CD4-positive, CD25-positive, alpha-beta regulatory T cell (primary cell): ENCODE measurements around the gene SHMT1. TPM values are rescaled to one million over a fixed set of nuclear protein-coding genes. Genes with fewer than 3 reads are reported as not detected.
A peak's percentile ranks its signal among the peaks of the same experiment; 100 is the strongest.
"Not testable (repeated sequence)": the region's sequence is repeated elsewhere in the genome, so short reads cannot be mapped to it uniquely, and the experiment has no call there.

ENCODE experiments used
- ATAC-seq, 2 donors: fragments of 150-1000 bp; cut with Tn5 transposase; one replicate each; pipeline ENCODE4 v1.10.0; 2021; ENCODE audit warnings: low read depth in 2 of 2, moderate number of reproducible peaks in 2 of 2, moderate library complexity in 1 of 2
- DNase-seq, 3 donors: peaks; one replicate each; pipeline versions ENCODE4 v3.0.0 to v3.0.0-alpha.2; 2012 to 2022; ENCODE audit warnings: mixed read lengths in 1 of 3
- H3K27ac ChIP-seq: one replicate; pipeline ENCODE4 v1.7.0; 2013; ENCODE audit warnings: mild to moderate bottlenecking, low read length; ENCODE audit not compliant: insufficient read depth, poor library complexity, severe bottlenecking
- H3K27me3 ChIP-seq: one replicate; pipeline ENCODE4 v1.7.0; 2013; ENCODE audit warnings: low read length; ENCODE audit not compliant: control insufficient read depth, insufficient read depth
- H3K36me3 ChIP-seq: one replicate; pipeline ENCODE4 v1.7.0; 2013; ENCODE audit warnings: mild to moderate bottlenecking, low read length, moderate library complexity; ENCODE audit not compliant: control insufficient read depth, insufficient read depth
- H3K4me1 ChIP-seq: 2 replicates; pipeline ENCODE4 v1.7.0; 2013; ENCODE audit warnings: mild to moderate bottlenecking, low read length; ENCODE audit not compliant: insufficient read depth, control insufficient read depth, poor library complexity, severe bottlenecking
- H3K4me3 ChIP-seq: one replicate; pipeline ENCODE4 v1.7.0; 2013; ENCODE audit warnings: low read depth, mild to moderate bottlenecking, low read length, moderate library complexity
- H3K9me3 ChIP-seq, 2 experiments: 1 replicate in 1 of 2; 2 replicates in 1 of 2; pipeline ENCODE4 v1.7.0; 2013; ENCODE audit warnings: low read length in 2 of 2, mild to moderate bottlenecking in 1 of 2, moderate library complexity in 1 of 2; ENCODE audit not compliant: control insufficient read depth in 2 of 2
- H3K27ac Mint-ChIP-seq, 3 donors: one replicate each; pipeline ENCODE4 v1.8.0; 2020 to 2022; ENCODE audit warnings: mild to moderate bottlenecking in 3 of 3, mixed read lengths in 3 of 3, moderate library complexity in 2 of 3
- H3K27me3 Mint-ChIP-seq: one replicate; pipeline ENCODE4 v1.8.0; 2022; ENCODE audit warnings: mild to moderate bottlenecking, mixed read lengths
- H3K36me3 Mint-ChIP-seq: one replicate; pipeline ENCODE4 v1.8.0; 2020; ENCODE audit warnings: mixed read lengths
- H3K4me1 Mint-ChIP-seq, 4 donors: one replicate each; pipeline ENCODE4 v1.8.0; 2020 to 2022; ENCODE audit warnings: mixed read lengths in 4 of 4, mild to moderate bottlenecking in 1 of 4
- H3K4me3 Mint-ChIP-seq, 4 donors: one replicate each; pipeline ENCODE4 v1.8.0; 2020 to 2022; ENCODE audit warnings: mild to moderate bottlenecking in 4 of 4, mixed read lengths in 4 of 4, moderate library complexity in 3 of 4
- H3K9me3 Mint-ChIP-seq, 7 donors: one replicate each; pipeline ENCODE4 v1.8.0; 2020 to 2022; ENCODE audit warnings: mixed read lengths in 7 of 7, mild to moderate bottlenecking in 3 of 7, moderate library complexity in 2 of 7
- polyA plus RNA-seq, 4 donors: library from polyadenylated mRNA; unstranded; fragments of 300-500 nt; fragmentation: Illumina TruSeq; gene quantifications; one replicate each; pipeline ENCODE4 v1.2.3, GENCODE V29; 2021
- total RNA-seq: library from RNA; stranded (reverse); gene quantifications from one replicate; pipeline ENCODE4 v1.2.3, GENCODE V29; 2022

The SHMT1 gene
- total and polyA plus RNA-seq, 5 donors from 2014 or later: 19.0 to 44.7 (median 34.5) TPM

DNA sequence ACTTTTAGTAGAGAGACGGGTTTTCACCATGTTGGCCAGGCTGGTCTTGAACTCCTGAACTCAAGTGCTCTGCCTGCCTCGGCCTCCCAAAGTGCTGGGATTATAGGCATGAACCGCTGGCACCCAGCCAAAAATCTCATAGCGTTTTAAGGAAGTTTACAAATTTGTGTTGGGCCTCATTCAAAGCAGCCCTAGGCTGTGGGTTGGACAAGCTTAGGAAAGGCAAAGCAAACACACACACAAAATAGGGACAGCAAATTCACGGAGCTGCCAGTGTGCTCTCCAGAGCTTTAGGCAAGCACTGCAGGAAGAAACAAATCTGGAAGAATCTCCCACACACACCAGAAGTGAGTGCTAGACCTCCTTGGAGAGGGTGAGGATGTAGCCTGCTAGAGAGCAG is 39.8 kb upstream of the SHMT1 start:
- H3K27ac Mint-ChIP-seq, H3K4me3 ChIP-seq, ATAC-seq, H3K4me3 Mint-ChIP-seq, H3K9me3 ChIP-seq, H3K4me1 Mint-ChIP-seq, H3K27me3 Mint-ChIP-seq, H3K27me3 ChIP-seq, H3K4me1 ChIP-seq, H3K36me3 ChIP-seq, H3K36me3 Mint-ChIP-seq, H3K27ac ChIP-seq, DNase-seq, H3K9me3 Mint-ChIP-seq: not testable (repeated sequence)

GRCh38 chr17:18401872-18402590 is 38.7 kb upstream of the SHMT1 start:
- H3K27me3 Mint-ChIP-seq, H3K36me3 ChIP-seq, H3K9me3 ChIP-seq, H3K27ac ChIP-seq, H3K27ac Mint-ChIP-seq, H3K9me3 Mint-ChIP-seq, H3K4me3 Mint-ChIP-seq, H3K4me1 Mint-ChIP-seq, H3K4me1 ChIP-seq, H3K36me3 Mint-ChIP-seq, H3K27me3 ChIP-seq, ATAC-seq, DNase-seq, H3K4me3 ChIP-seq: not testable (repeated sequence)

GRCh38 chr17:18388728-18389127 is 25.4 kb upstream of the SHMT1 start:
- ATAC-seq: peak; percentile 50 to 60
- not testable (repeated sequence) for H3K4me3 ChIP-seq, H3K4me3 Mint-ChIP-seq, H3K9me3 Mint-ChIP-seq, H3K36me3 ChIP-seq, H3K36me3 Mint-ChIP-seq, H3K4me1 ChIP-seq, DNase-seq, H3K4me1 Mint-ChIP-seq, H3K27ac Mint-ChIP-seq, H3K27me3 ChIP-seq, H3K27ac ChIP-seq, H3K9me3 ChIP-seq
- peaks cover 20% of the 10 kb centered on the region for H3K27me3 Mint-ChIP-seq

- not testable (repeated sequence) for DNase-seq, H3K27ac Mint-ChIP-seq, H3K36me3 Mint-ChIP-seq, ATAC-seq, H3K4me1 ChIP-seq, H3K4me3 Mint-ChIP-seq, H3K4me3 ChIP-seq, H3K4me1 Mint-ChIP-seq, H3K9me3 Mint-ChIP-seq, H3K9me3 ChIP-seq, H3K36me3 ChIP-seq, H3K27me3 ChIP-seq, H3K27ac ChIP-seq
- H3K27me3 Mint-ChIP-seq: peaks cover 20% of the 10 kb centered on the region
Measured at GRCh38 chr17:18388266-18388665, 24.9 kb upstream of the SHMT1 start.

DNA sequence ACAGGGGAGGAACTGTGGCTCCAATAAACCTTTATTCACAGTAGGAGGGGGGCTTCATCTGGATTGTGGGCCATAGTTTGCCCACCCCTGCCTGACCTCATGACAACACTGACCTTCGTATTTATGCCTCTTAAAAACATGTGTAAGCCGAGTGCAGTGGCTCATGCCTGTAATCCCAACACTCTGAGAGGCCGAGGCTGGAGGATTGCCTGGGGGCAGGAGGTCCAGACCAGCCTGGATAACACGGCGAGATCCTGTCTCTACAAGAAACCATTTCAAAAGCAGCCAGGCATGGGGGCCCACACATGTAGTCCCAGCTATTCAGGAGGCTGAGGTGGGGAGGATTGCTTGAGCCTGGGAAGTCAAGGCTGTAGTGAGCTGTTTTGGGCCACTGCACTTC is 24.2 kb upstream of the SHMT1 start:
- DNase-seq, H3K36me3 ChIP-seq, H3K4me3 ChIP-seq, H3K4me1 Mint-ChIP-seq, H3K9me3 Mint-ChIP-seq, H3K27ac ChIP-seq, H3K27me3 ChIP-seq, H3K4me1 ChIP-seq, H3K36me3 Mint-ChIP-seq, H3K27ac Mint-ChIP-seq, H3K9me3 ChIP-seq, ATAC-seq, H3K4me3 Mint-ChIP-seq: not testable (repeated sequence)
- H3K27me3 Mint-ChIP-seq: peaks cover 20% of the 10 kb centered on the region

DNA sequence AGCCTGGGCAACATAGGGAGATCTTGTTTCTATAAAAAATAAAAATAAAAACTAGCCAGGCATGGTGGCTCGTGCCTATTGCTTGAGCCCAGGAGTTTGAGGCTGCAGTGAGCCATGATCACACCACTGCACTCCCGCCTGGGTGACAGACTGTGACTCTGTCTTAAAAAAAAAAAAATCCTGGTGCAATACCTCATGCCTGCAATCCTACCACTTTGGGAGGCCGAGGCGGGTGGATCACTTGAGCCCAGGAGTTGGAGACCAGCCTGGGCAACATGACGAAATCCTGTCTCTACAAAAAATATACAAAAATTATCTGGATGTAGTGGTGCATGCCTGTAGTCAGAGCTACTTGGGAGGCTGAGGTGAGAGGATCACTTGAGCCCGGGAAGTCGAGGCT is 20.9 kb upstream of the SHMT1 start:
- not testable (repeated sequence) for H3K4me3 Mint-ChIP-seq, H3K27ac Mint-ChIP-seq, H3K4me3 ChIP-seq, H3K9me3 ChIP-seq, ATAC-seq, H3K4me1 ChIP-seq, DNase-seq, H3K4me1 Mint-ChIP-seq, H3K9me3 Mint-ChIP-seq, H3K36me3 ChIP-seq, H3K36me3 Mint-ChIP-seq, H3K27ac ChIP-seq, H3K27me3 ChIP-seq
- H3K27me3 Mint-ChIP-seq: peaks cover 20% of the 10 kb centered on the region

DNA sequence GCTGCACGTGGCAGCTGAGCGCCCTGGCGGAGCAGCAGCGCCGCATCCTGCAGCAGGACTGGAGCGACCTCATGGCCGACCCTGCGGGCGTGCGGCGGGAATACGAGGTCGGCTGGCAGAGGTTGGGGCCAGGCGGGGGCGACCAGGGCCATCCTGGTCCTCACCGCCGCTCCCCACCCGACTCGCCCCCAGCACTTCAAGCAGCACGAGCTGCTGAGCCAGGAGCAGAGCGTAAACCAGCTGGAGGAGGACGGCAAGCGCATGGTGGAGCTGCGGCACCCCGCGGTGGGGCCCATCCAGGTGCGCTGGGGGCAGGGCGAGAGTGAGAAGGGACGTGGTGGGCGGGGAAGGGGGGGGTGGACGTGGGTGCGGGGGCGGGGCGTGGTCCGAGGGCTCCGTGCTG is 19.7 kb upstream of the SHMT1 start:
- H3K9me3 Mint-ChIP-seq, H3K4me1 Mint-ChIP-seq, H3K4me3 ChIP-seq, H3K4me1 ChIP-seq, H3K27ac ChIP-seq, H3K27me3 ChIP-seq, H3K27ac Mint-ChIP-seq, H3K36me3 Mint-ChIP-seq, H3K9me3 ChIP-seq, H3K36me3 ChIP-seq: not testable (repeated sequence)
- peak in 2 of 3 donors; percentile 18 for DNase-seq
- peak overlapping the region in 1 of 4 donors; percentile 50 for H3K4me3 Mint-ChIP-seq
- peak; percentile 44 to 47 for ATAC-seq
- peaks cover 18% of the 10 kb centered on the region for H3K27me3 Mint-ChIP-seq

DNA sequence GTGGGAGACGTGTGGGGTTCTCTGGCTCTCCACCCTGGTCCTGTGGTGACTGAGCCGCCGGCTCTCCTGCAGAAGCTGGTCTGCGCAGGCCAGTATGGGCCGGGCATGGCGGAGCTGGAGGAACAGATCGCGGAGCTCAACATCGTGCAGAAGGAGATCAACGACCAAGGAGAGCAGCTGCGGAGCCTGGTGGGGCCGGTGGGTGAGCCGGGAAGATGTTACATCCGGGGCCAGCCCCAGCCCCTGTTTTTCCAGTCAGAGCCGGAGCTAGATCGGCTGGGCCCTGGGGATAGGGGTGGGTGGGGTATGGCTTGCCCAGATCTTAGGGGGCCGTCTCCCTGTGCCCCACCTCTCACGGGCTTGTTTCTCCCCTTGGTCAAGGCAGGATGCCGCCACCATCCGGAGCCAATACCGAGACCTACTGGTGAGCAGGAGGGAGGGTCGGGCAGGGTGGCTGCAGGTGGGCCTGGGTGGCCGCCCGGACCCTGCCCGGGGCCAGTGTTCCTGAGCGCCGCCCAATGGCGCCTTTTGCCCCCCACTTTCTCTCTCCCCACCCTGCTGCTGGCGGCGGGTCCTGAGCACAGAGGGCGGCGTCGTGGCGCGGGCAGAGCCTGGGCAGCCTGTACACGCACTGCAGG is 19.2 kb upstream of the SHMT1 start:
- no peak overlapping the region for H3K27ac ChIP-seq
- H3K9me3 Mint-ChIP-seq: no peaks in the 10 kb centered on the region
- H3K4me1 Mint-ChIP-seq: peaks cover 0 to 8% (median under 1%) of the 10 kb centered on the region in 4 donors
- H3K4me3 Mint-ChIP-seq: peak overlapping the region in 1 of 4 donors; percentile 54
- H3K27me3 Mint-ChIP-seq: peaks cover 16% of the 10 kb centered on the region
- DNase-seq (peak in 1 of 3 donors; percentile 26), ATAC-seq (no peak)
- H3K4me1 ChIP-seq: peaks cover 7% of the 10 kb centered on the region
- H3K27me3 ChIP-seq: no peaks in the 10 kb centered on the region
- no peaks in the 10 kb centered on the region for H3K9me3 ChIP-seq
- H3K36me3 ChIP-seq: no peaks in the 10 kb centered on the region
- no peak overlapping the region for H3K4me3 ChIP-seq
- no peak overlapping the region for H3K27ac Mint-ChIP-seq
- H3K36me3 Mint-ChIP-seq: no peaks in the 10 kb centered on the region
